GM18858 (cell line): Measurements from ENCODE around the gene USP34.
"Not testable (repeated sequence)": the region's sequence is repeated elsewhere in the genome, so short reads cannot be mapped to it uniquely, and the experiment has no call there.

Source experiments
- ATAC-seq: cut with Tn5 transposase; IDR thresholded peaks from one replicate; pipeline ENCODE4 v1.9.1; 2021; ENCODE audit not compliant: unreplicated experiment

Gene USP34

GRCh38 chr2:61165082-61165481 lies 305.8 kb downstream of the USP34 start:
- ATAC-seq: not testable (repeated sequence)

GRCh38 chr2:61162721-61163120 lies 308.2 kb downstream of the USP34 start:
- ATAC-seq: no peak

GRCh38 chr2:61161888-61162287 lies 309.0 kb downstream of the USP34 start, which contains the start of gene C2orf74:
C2orf74 (plus strand) TSS chr2:61162188; CDS start chr2:61162515, 327 bp downstream.
- no peak for ATAC-seq

GRCh38 chr2:61158356-61158955 lies 312.4 kb downstream of the USP34 start:
- no peak for ATAC-seq

GRCh38 chr2:61157371-61158003 lies 313.4 kb downstream of the USP34 start:
- no peak for ATAC-seq

GRCh38 chr2:61151436-61151835 lies 319.5 kb downstream of the USP34 start:
- no peak for ATAC-seq

- ATAC-seq: no peak
Observed at GRCh38 chr2:61149074-61149473, 321.8 kb downstream of the USP34 start.

GRCh38 chr2:61148091-61148490 lies 322.8 kb downstream of the USP34 start:
- not testable (repeated sequence) for ATAC-seq

GRCh38 chr2:61145990-61146389 lies 324.9 kb downstream of the USP34 start:
- ATAC-seq: no peak

GRCh38 chr2:61144697-61145268 lies 326.1 kb downstream of the USP34 start:
- peak; percentile 94 for ATAC-seq

- no peak for ATAC-seq
Observed at GRCh38 chr2:61141151-61141550, 329.7 kb downstream of the USP34 start.

GRCh38 chr2:61138859-61139258 lies 332.0 kb downstream of the USP34 start:
- no peak for ATAC-seq
